ENCODE measurements around the gene ATP8A2.

DNA sequence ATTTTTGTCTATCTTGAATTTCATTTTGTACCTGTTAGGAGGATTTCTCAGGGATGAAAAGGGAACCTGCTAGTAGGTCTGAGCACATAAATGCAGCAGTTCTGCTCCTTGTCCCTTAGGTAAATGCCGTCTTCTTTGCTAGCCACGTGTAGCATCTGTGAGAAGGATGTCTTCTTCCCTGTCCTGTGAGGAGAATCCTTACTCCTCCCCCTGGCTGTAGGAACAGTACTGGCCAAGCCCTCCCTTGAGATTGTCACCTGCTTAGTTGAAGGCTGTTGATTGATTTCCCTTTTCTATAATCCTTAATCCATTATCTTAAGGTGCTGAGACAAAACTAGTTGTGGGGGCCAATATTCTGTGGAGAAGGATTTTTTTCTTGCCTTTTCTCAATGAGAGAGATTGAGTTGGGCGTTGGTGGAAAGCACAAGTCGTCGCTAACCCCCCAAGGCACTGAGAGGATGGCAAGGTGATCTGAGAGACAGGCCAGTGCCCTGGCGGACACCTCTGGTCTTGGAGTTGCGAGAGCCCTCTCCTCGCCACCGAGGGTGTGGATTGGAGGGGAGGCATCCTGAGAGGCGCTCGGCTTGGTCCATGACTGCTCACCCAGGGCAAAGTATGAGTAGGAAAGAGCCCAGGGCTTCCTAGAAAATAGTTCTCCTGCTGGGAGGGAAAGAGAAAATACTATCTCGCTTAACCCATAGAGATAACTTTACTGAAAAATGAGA is 216.7 kb downstream of the ATP8A2 start:
- no peak for TF ChIP-seq POLR2A (IDR thresholded peaks at IDR 0.05)
- TF ChIP-seq, protein P1, sequence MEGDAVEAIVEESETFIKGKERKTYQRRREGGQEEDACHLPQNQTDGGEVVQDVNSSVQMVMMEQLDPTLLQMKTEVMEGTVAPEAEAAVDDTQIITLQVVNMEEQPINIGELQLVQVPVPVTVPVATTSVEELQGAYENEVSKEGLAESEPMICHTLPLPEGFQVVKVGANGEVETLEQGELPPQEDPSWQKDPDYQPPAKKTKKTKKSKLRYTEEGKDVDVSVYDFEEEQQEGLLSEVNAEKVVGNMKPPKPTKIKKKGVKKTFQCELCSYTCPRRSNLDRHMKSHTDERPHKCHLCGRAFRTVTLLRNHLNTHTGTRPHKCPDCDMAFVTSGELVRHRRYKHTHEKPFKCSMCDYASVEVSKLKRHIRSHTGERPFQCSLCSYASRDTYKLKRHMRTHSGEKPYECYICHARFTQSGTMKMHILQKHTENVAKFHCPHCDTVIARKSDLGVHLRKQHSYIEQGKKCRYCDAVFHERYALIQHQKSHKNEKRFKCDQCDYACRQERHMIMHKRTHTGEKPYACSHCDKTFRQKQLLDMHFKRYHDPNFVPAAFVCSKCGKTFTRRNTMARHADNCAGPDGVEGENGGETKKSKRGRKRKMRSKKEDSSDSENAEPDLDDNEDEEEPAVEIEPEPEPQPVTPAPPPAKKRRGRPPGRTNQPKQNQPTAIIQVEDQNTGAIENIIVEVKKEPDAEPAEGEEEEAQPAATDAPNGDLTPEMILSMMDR (IDR thresholded peaks at IDR 0.05): no peak

Data from heart left ventricle (tissue), 13 donors.